Adrenal gland (tissue), 5 donors: Measurements from ENCODE around the gene SLC33A1.

Source experiments
- POLR2A ChIP-seq, 2 donors: fragments of 450-650 bp; IDR thresholded peaks; one replicate each; pipeline ENCODE4 v1.6.1; 2017; ENCODE audit warnings: antibody characterized with exemption in 2 of 2, mild to moderate bottlenecking in 2 of 2, moderate library complexity in 1 of 2
- TF ChIP-seq, protein P1 (sequence below), 6 experiments: fragments of 450-650 bp in 4 of 6; fragments of 200-600 bp in 2 of 6; sonication (generic) in 1 of 6; IDR thresholded peaks; 1 replicate in 5 of 6; 2 replicates in 1 of 6; pipeline versions ENCODE4 v1.5.1 to v1.8.0; 2016 to 2021; ENCODE audit warnings: antibody characterized with exemption in 6 of 6, mild to moderate bottlenecking in 2 of 6, moderate library complexity in 1 of 6
- donor health status: DM: no; HTN: no; CAD: no.

DNA sequence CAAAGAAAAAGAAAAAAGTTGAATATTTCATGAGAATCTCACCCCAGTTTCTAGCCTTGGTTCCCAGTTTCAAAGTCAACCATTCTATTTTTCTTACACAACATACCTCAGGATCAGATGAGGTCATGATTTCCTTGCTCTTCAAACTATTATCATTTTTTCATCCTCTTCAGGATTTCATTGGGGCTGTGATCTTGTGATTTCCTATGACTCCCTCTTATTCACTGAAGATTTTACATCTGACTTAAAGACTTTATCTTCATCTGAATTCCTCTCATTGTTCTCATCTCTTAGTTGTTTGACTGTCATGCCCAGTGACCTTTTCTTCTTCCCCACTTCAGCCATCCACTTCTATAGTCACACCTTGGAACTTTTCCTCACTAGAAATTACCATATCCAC, 45.0 kb downstream of the SLC33A1 start:
- TF ChIP-seq, protein P1, sequence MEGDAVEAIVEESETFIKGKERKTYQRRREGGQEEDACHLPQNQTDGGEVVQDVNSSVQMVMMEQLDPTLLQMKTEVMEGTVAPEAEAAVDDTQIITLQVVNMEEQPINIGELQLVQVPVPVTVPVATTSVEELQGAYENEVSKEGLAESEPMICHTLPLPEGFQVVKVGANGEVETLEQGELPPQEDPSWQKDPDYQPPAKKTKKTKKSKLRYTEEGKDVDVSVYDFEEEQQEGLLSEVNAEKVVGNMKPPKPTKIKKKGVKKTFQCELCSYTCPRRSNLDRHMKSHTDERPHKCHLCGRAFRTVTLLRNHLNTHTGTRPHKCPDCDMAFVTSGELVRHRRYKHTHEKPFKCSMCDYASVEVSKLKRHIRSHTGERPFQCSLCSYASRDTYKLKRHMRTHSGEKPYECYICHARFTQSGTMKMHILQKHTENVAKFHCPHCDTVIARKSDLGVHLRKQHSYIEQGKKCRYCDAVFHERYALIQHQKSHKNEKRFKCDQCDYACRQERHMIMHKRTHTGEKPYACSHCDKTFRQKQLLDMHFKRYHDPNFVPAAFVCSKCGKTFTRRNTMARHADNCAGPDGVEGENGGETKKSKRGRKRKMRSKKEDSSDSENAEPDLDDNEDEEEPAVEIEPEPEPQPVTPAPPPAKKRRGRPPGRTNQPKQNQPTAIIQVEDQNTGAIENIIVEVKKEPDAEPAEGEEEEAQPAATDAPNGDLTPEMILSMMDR (IDR thresholded peaks at IDR 0.05): no peak
- no peak for TF ChIP-seq POLR2A (IDR thresholded peaks at IDR 0.05)
